GM23338 (cell line): ENCODE data around the gene TATDN3. TPM values are rescaled to one million over a fixed set of nuclear protein-coding genes. Genes with fewer than 3 reads are reported as not detected.

ENCODE experiments used
- ATAC-seq: fragments of 200-7000 bp; cut with Tn5 transposase; 3 replicates; pipeline ENCODE4 v1.9.1; 2020
- DNase-seq: peaks from one replicate; pipeline ENCODE4 v3.0.0-alpha.2; 2015; ENCODE audit warnings: low spot score
- H2AFZ ChIP-seq: fragments of 200-600 bp; sonication (generic); 2 replicates; pipeline ENCODE4 v1.8.0; 2016; ENCODE audit warnings: antibody characterized with exemption, mild to moderate bottlenecking, moderate library complexity
- H3F3A ChIP-seq: fragments of 200-600 bp; sonication (generic); replicated peaks from 2 replicates; pipeline ENCODE4 v1.8.0; 2017; ENCODE audit warnings: antibody characterized with exemption, mixed run types, low read depth
- H3K27ac ChIP-seq: fragments of 200-600 bp; sonication (generic); 2 replicates; pipeline ENCODE4 v1.6.1; 2016; ENCODE audit warnings: low read depth
- H3K27me3 ChIP-seq: fragments of 200-600 bp; sonication (generic); 2 replicates; pipeline ENCODE4 v1.8.0; 2016; ENCODE audit warnings: mild to moderate bottlenecking, mixed run types, moderate library complexity; ENCODE audit not compliant: insufficient read depth
- H3K36me3 ChIP-seq: fragments of 200-600 bp; sonication (generic); 2 replicates; pipeline ENCODE4 v1.8.0; 2016; ENCODE audit warnings: mild to moderate bottlenecking; ENCODE audit not compliant: insufficient read depth
- H3K4me1 ChIP-seq: fragments of 200-600 bp; sonication (generic); 2 replicates; pipeline ENCODE4 v1.8.0; 2016; ENCODE audit warnings: mild to moderate bottlenecking, moderate library complexity; ENCODE audit not compliant: insufficient read depth
- H3K4me2 ChIP-seq: fragments of 200-600 bp; sonication (generic); 2 replicates; pipeline ENCODE4 v1.7.1; 2017; ENCODE audit warnings: mixed run types
- H3K4me3 ChIP-seq: fragments of 200-600 bp; sonication (generic); 2 replicates; pipeline ENCODE4 v1.6.1; 2016; ENCODE audit warnings: mixed run types
- H3K79me2 ChIP-seq: fragments of 200-600 bp; sonication (generic); replicated peaks from 2 replicates; pipeline ENCODE4 v1.8.0; 2017; ENCODE audit warnings: mild to moderate bottlenecking; ENCODE audit not compliant: insufficient read depth
- H3K9me2 ChIP-seq: fragments of 200-600 bp; sonication (generic); 2 replicates; pipeline ENCODE4 v1.8.0; 2017; ENCODE audit not compliant: insufficient read depth
- H4K20me1 ChIP-seq: fragments of 200-600 bp; sonication (generic); replicated peaks from 2 replicates; pipeline ENCODE4 v1.8.0; 2017; ENCODE audit warnings: mild to moderate bottlenecking; ENCODE audit not compliant: insufficient read depth
- H3K27ac Mint-ChIP-seq: 2 replicates; pipeline ENCODE4 v1.8.0; 2020; ENCODE audit warnings: inconsistent platforms, mild to moderate bottlenecking, moderate library complexity, mixed read lengths
- H3K27me3 Mint-ChIP-seq: 3 replicates; pipeline ENCODE4 v1.8.0; 2022; ENCODE audit warnings: low read depth, mild to moderate bottlenecking, moderate library complexity, mixed read lengths, inconsistent platforms; ENCODE audit not compliant: insufficient read depth, poor library complexity
- H3K36me3 Mint-ChIP-seq: 3 replicates; pipeline ENCODE4 v1.8.0; 2021; ENCODE audit warnings: low read depth, mild to moderate bottlenecking, inconsistent platforms, moderate library complexity, mixed read lengths
- H3K4me1 Mint-ChIP-seq: 3 replicates; pipeline ENCODE4 v1.8.0; 2020; ENCODE audit warnings: mild to moderate bottlenecking, inconsistent platforms, mixed read lengths
- H3K4me3 Mint-ChIP-seq: 3 replicates; pipeline ENCODE4 v1.8.0; 2021; ENCODE audit warnings: moderate library complexity, mild to moderate bottlenecking, inconsistent platforms, mixed read lengths
- H3K9me3 Mint-ChIP-seq: 3 replicates; pipeline ENCODE4 v1.8.0; 2020; ENCODE audit warnings: moderate library complexity, mild to moderate bottlenecking, inconsistent platforms, mixed read lengths
- CREB1 ChIP-seq: fragments of 250-450 bp; sonication (Bioruptor Pico); IDR thresholded peaks from 2 replicates; pipeline ENCODE4 v1.5.0; 2020; ENCODE audit warnings: low read depth, mild to moderate bottlenecking, moderate library complexity
- EZH2 ChIP-seq: fragments of 200-600 bp; sonication (generic); IDR thresholded peaks from one replicate; pipeline ENCODE4 v1.8.0; 2017; ENCODE audit warnings: antibody characterized with exemption, mild to moderate bottlenecking, low read depth; ENCODE audit not compliant: unreplicated experiment
- JUNB ChIP-seq: IDR thresholded peaks from one replicate; pipeline ENCODE4 v1.6.1; 2016; ENCODE audit warnings: antibody characterized with exemption; ENCODE audit not compliant: unreplicated experiment
- NANOG ChIP-seq: IDR thresholded peaks from 2 replicates; pipeline ENCODE4 v1.6.1; 2016; ENCODE audit warnings: antibody characterized with exemption, borderline replicate concordance
- POLR2AphosphoS5 ChIP-seq: IDR thresholded peaks from 2 replicates; pipeline ENCODE4 v1.6.1; 2016; ENCODE audit warnings: antibody characterized with exemption, low read depth
- STAT1 ChIP-seq: IDR thresholded peaks from one replicate; pipeline ENCODE4 v1.6.1; 2016; ENCODE audit warnings: antibody characterized with exemption; ENCODE audit not compliant: unreplicated experiment
- ZNF331 ChIP-seq: fragments of 250-450 bp; sonication (Bioruptor Pico); IDR thresholded peaks from 2 replicates; pipeline ENCODE4 v1.5.0; 2020; ENCODE audit warnings: low read depth, mild to moderate bottlenecking, moderate library complexity
- polyA plus RNA-seq: library from polyadenylated mRNA; unstranded; fragments of >200 nt; fragmentation: Nextera tagmentation; extraction: Ambion mirVana; gene quantifications from 2 replicates; pipeline ENCODE4 v1.2.1, GENCODE V29; 2016
- total RNA-seq: library from RNA; depleted of rRNA; stranded (reverse); fragments of >200 nt; shearing (Covaris generic); gene quantifications from 2 replicates; pipeline ENCODE4 v1.2.3, GENCODE V29; 2014
- TF ChIP-seq, protein P1 (sequence below): IDR thresholded peaks from one replicate; pipeline ENCODE4 v1.6.1; 2018; ENCODE audit warnings: antibody characterized with exemption; ENCODE audit not compliant: unreplicated experiment
- TF ChIP-seq, protein P2 (sequence below): IDR thresholded peaks from 2 replicates; pipeline ENCODE4 v1.6.1; 2016; ENCODE audit warnings: antibody characterized with exemption
- TF ChIP-seq, protein P3 (sequence below), 2 experiments: fragments of 200-600 bp in 1 of 2; sonication (generic) in 1 of 2; conservative IDR thresholded peaks; 2 replicates each; pipeline versions ENCODE4 v1.5.1 to v1.6.1; 2016 to 2017; ENCODE audit warnings: antibody characterized with exemption in 2 of 2, low read depth in 2 of 2, mild to moderate bottlenecking in 2 of 2, moderate library complexity in 1 of 2

Gene TATDN3
- total and polyA plus RNA-seq, 2 experiments from 2014 or later = 10.9 to 24.2 TPM

DNA sequence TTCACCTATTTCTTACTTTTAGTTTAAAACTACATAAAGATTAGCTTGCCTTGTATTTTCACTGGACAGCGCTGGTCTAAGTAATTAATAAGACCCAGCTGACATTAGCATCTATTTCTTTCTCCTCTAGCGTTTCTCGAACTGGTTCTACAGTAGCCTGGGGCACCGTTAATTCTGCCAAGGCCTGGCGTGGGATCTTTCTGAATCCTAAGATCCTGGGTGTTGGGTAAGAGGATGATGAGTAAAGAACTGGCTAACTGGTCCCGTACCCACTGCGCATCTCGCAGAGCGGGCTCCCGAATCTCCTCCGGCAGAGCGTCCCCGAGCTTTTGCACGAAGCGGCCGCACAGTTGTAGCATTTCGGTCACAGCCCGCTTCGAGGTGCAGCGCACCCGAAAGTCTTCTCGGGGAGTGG lies 426 bp upstream of the TATDN3 start (continued):
- no peak for TF ChIP-seq ZNF331 (CRISPR knock-in tag)

DNA sequence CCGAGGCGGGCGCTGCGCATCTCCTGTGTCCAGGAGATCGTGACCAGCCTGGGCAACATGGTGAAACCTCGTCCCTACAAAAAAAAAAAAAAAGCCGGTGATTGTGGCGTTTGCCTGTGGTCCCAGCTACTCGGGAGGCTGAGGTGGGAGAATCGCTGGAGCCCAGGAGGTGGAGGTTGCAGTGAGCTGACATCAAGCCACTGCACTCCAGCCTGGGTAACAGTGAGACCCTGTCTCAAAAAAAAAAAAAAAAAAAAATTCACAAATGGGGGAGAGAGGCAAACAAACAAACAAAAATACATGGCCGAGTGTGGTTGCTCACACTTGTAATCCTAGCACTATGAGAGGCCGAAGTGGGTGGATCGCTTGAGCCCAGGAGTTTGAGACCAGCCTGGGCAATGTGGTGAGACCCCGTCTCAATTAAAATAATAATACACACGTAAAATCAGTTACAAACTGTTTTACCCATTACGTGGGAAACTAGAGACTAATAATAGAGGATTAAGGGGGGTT lies 758 bp downstream of the TATDN3 start:
- Histone ChIP-seq H3K27ac (peak overlapping the region; percentile 90), H3K4me2 (peak overlapping the region; percentile 84), H3K36me3 (peaks cover 7% of the 10 kb centered on the region; the same call in 1 of the 2 replicates), H4K20me1 (no peaks in the 10 kb centered on the region; the same call in 1 of the 2 replicates), H3K79me2 (peaks cover 41% of the 10 kb centered on the region), H3F3A (peaks cover 8% of the 10 kb centered on the region; the same call in 1 of the 2 replicates), H3K27me3 (no peaks in the 10 kb centered on the region), H2AFZ (peak overlapping the region; percentile 95), H3K4me1 (peaks cover 17% of the 10 kb centered on the region), H3K9me2 (no peaks in the 10 kb centered on the region), H3K4me3 (peak overlapping the region; percentile 96)
- H3K27ac Mint-ChIP-seq = peak overlapping the region; percentile 86
- peaks cover 18% of the 10 kb centered on the region for H3K4me1 Mint-ChIP-seq
- DNase-seq (no peak), ATAC-seq (no peak; the same call in 2 of the 3 replicates)
- peaks cover 12% of the 10 kb centered on the region; the same call in 2 of the 3 replicates for H3K36me3 Mint-ChIP-seq
- peaks cover 9% of the 10 kb centered on the region for H3K27me3 Mint-ChIP-seq
- no peaks in the 10 kb centered on the region; the same call in 1 of the 3 replicates for H3K9me3 Mint-ChIP-seq
- TF ChIP-seq EZH2 = no peak
- no peak for TF ChIP-seq POLR2AphosphoS5
- TF ChIP-seq NANOG = no peak
- TF ChIP-seq, protein P1, sequence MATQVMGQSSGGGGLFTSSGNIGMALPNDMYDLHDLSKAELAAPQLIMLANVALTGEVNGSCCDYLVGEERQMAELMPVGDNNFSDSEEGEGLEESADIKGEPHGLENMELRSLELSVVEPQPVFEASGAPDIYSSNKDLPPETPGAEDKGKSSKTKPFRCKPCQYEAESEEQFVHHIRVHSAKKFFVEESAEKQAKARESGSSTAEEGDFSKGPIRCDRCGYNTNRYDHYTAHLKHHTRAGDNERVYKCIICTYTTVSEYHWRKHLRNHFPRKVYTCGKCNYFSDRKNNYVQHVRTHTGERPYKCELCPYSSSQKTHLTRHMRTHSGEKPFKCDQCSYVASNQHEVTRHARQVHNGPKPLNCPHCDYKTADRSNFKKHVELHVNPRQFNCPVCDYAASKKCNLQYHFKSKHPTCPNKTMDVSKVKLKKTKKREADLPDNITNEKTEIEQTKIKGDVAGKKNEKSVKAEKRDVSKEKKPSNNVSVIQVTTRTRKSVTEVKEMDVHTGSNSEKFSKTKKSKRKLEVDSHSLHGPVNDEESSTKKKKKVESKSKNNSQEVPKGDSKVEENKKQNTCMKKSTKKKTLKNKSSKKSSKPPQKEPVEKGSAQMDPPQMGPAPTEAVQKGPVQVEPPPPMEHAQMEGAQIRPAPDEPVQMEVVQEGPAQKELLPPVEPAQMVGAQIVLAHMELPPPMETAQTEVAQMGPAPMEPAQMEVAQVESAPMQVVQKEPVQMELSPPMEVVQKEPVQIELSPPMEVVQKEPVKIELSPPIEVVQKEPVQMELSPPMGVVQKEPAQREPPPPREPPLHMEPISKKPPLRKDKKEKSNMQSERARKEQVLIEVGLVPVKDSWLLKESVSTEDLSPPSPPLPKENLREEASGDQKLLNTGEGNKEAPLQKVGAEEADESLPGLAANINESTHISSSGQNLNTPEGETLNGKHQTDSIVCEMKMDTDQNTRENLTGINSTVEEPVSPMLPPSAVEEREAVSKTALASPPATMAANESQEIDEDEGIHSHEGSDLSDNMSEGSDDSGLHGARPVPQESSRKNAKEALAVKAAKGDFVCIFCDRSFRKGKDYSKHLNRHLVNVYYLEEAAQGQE = no peak
- TF ChIP-seq CREB1 (CRISPR knock-in tag) = no peak
- no peak for TF ChIP-seq STAT1
- TF ChIP-seq, protein P2, sequence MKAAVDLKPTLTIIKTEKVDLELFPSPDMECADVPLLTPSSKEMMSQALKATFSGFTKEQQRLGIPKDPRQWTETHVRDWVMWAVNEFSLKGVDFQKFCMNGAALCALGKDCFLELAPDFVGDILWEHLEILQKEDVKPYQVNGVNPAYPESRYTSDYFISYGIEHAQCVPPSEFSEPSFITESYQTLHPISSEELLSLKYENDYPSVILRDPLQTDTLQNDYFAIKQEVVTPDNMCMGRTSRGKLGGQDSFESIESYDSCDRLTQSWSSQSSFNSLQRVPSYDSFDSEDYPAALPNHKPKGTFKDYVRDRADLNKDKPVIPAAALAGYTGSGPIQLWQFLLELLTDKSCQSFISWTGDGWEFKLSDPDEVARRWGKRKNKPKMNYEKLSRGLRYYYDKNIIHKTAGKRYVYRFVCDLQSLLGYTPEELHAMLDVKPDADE = no peak
- no peak for TF ChIP-seq JUNB
- TF ChIP-seq, protein P3, sequence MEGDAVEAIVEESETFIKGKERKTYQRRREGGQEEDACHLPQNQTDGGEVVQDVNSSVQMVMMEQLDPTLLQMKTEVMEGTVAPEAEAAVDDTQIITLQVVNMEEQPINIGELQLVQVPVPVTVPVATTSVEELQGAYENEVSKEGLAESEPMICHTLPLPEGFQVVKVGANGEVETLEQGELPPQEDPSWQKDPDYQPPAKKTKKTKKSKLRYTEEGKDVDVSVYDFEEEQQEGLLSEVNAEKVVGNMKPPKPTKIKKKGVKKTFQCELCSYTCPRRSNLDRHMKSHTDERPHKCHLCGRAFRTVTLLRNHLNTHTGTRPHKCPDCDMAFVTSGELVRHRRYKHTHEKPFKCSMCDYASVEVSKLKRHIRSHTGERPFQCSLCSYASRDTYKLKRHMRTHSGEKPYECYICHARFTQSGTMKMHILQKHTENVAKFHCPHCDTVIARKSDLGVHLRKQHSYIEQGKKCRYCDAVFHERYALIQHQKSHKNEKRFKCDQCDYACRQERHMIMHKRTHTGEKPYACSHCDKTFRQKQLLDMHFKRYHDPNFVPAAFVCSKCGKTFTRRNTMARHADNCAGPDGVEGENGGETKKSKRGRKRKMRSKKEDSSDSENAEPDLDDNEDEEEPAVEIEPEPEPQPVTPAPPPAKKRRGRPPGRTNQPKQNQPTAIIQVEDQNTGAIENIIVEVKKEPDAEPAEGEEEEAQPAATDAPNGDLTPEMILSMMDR (conservative IDR thresholded peaks at IDR 0.05; ENCODE audit: low read depth in 2 of 2) = no peak
- peak overlapping the region; percentile 86 for H3K4me3 Mint-ChIP-seq
